Activated CD4-positive, alpha-beta T cell treated with anti-CD3 and anti-CD28 coated beads, Interleukin-2, amount 50 U/mL, for 24 hours (primary cell): ENCODE measurements around the gene HGFAC.
"Not testable (repeated sequence)": the region's sequence is repeated elsewhere in the genome, so short reads cannot be mapped to it uniquely, and the experiment has no call there.

Experiments used
- DNase-seq, 2 donors: peaks; one replicate each; pipeline ENCODE4 v3.0.0-alpha.2; 2020; ENCODE audit warnings: low read depth in 1 of 2, low spot score in 1 of 2

HGFAC gene

DNA sequence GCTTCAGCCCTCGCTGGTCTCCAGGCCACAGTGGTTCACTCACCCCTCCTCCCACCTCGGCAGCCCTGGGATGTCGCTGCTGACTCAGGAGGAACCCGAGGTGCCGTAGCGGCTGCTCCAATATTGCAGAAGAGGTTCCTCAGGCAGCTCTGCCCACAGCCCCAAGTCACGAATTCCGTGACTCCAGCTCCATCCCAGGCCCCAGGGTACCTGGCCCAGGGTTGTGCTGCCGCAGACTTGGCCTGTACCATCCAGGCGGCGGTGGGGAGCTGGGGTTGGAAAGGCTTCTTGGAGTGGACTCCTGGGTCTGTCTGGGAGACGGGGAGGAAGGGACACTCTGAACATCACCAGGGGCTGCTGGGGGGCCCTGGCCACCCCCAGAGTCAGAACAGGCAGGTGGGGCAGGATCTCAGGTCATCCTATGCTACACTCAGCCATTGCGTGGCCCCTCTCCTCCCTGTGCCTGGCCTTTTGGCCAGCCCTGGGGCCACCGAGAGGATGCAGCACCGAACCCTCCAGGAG lies 728 bp upstream of the HGFAC start:
- DNase-seq = no peak

DNA sequence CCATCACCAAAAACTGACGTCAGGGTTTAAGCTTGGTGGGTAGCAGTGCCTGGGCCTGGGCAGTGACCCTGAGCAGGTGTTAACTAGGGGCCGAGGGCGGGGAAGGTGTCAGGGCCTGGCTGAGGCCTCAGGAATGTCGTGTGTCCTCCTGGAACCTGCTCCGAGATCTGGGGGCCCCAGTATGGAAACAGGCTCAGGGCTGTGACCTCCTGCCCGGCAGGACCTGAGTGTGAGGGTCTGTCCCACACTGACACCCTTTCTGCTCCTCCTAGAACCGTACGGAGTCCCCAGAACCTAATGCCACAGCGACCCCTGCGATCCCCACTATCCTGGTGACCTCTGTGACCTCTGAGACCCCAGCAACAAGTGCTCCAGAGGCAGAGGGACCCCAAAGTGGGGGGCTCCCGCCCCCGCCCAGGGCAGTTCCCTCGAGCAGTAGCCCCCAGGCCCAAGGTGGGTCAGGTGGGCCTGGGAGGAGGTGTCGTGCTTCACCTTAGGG lies 741 bp downstream of the HGFAC start:
- DNase-seq = no peak

DNA sequence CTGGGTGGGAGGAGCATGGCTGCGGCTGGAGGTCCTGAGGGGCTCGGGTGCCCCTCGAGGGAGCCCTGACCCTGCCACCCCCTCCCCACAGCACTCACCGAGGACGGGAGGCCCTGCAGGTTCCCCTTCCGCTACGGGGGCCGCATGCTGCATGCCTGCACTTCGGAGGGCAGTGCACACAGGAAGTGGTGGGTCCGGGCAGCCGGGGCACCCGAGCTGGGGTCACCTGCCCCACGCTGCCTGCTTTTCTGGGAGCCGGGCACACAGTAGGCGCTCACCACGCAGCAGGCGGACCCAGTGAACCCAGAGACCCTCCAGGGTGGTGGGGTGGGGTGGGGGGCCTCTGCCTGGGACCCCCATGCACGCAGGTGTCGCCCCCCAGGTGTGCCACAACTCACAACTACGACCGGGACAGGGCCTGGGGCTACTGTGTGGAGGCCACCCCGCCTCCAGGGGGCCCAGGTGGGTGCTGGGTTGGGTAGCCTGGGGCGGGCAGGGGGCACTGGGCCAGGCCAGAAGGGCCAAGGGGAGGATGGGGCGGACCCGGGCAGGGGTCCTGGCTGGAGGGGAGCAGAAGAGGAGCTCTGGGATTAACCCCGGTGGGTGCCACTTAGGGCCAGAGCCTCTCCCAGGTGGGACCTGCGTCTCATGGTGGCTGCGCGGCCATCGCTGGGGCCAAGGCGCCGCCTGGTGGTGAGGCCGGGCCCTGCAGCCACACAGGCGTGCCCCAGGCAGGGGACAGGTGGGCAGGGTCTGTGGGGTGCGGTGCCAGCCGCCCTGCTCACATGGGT lies 1.4 kb downstream of the HGFAC start:
- DNase-seq = peak; percentile 49 to 50

DNA sequence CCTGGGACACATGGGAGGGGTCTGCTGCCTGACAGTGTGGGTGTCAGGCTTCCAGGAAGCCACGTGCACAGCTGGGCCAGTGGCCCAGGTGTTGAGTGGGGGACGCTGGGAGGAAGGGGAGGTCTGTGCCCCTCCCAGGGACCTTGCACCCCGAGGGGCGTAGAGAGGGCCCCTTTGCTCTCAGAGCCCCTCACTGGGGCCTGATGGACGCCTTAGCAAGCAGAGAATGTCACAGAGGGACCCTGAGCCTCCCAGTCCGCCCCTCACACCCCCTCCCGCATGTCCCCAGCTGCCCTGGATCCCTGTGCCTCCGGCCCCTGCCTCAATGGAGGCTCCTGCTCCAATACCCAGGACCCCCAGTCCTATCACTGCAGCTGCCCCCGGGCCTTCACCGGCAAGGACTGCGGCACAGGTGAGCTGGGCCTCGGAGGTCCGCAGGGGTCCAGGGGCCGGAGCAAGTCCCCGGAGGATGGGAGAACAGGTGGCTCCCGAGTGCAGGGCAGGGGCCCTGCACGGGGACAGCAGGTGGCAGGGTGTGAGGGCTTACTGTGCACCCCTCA lies 2.1 kb downstream of the HGFAC start:
- DNase-seq = no peak

DNA sequence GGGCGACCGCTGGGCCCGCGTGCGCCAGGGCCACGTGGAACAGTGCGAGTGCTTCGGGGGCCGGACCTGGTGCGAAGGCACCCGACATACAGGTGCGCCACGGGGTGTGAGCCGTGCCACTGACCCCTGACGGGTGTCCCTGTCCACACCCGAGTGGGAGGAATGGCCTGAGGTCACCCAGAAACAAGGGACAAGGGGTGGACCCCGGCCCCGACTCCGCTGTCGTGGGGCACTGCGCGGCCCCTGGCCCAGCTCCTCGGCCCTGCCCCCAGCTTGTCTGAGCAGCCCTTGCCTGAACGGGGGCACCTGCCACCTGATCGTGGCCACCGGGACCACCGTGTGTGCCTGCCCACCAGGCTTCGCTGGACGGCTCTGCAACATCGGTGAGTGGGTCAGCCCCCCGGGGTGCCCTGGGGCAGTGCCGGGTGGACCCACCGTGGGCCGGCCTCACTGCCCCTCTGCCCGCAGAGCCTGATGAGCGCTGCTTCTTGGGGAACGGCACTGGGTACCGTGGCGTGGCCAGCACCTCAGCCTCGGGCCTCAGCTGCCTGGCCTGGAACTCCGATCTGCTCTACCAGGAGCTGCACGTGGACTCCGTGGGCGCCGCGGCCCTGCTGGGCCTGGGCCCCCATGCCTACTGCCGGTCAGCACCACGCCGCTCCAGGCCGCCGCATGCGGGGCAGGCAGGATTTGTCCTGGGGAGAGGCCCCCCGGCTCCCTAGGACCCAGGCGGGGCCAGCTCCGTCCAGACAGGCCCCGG lies 2.8 kb downstream of the HGFAC start:
- DNase-seq = no peak

DNA sequence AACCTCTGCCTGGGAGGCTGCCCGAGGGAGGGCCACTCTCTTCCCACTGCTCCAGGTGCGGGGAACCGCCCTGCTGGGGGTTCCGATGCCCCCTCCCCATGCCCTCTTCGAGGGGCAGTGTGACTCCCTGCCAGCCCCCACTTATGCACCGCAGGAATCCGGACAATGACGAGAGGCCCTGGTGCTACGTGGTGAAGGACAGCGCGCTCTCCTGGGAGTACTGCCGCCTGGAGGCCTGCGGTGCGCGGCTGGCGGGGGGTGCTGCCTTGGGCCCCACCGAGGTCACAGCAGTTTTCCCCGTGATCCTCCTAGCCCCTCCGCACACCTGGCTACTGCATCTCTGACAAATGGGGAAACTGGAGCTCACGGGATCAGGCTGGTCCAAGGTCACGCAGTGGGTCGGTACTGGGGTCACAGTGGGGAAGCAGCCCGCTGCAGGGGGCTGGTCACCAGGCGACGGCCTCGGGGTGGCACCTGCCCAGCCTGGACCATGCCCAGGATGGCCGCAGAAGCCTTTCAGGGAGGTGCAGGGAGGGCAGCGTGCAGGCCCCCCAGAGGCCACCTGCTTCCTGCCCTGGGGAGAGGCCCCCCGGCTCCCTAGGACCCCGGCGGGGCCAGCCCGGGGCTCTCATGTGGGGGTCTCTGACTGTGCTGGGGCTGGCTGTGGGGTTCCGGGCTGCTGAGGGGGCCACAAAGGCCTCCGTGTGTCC lies 3.5 kb downstream of the HGFAC start:
- DNase-seq = no peak

DNA sequence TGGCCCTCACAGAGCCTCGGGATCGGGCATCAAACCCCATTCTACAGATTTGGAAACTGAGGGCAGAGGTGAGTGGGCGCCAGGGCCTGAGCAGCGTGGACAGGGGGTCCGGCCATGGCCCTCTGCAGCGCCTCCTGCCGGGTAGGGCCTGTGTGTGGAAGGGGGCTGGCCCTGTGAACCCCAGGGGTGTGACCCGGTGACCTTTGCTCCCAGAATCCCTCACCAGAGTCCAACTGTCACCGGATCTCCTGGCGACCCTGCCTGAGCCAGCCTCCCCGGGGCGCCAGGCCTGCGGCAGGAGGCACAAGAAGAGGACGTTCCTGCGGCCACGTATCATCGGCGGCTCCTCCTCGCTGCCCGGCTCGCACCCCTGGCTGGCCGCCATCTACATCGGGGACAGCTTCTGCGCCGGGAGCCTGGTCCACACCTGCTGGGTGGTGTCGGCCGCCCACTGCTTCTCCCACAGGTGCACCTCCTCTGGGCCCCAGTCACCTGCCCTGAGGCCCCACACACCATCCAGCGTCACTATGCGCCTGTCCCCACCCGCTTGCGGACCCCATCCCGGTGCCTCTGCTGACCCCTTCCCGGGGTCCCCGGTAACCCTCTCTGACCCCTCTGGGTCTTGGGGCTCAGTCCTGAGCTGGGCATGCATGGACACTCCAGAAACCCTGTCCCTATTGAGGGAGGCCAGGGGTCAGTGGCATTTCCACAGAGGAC lies 4.2 kb downstream of the HGFAC start:
- no peak for DNase-seq

DNA sequence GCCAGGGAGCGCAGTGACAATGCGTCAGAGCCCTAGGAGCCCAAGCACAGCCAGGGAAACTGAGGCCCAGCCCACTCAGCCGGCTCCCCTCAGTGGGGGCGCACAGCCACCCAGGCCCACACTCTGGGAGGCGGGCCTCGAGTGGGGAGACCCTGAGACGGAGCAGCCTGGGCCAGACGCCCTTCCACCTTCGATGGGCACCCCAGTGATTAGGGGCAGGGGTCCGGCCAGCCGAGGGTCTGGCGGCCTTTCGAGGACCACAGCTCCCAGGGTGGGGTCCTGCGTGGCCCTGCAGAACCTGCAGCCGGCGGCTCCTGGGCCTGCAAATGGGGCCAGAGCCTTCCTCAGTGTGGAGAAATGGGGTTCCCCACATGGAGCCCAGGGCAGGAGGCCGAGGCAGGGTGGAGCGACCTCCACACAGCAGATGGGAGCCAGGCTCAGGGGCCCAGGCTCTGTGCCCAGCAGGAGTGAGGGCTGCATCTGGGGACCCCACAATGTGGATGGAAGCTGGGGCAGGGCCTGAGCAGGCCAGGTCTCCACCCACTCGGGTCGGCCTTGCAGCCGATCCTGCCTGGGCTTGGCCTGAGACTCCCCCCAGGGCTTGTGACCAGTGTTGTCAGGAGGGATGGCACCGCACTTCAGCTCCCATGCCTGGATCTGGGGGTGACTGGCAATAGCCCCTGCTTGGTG lies 5.0 kb downstream of the HGFAC start:
- DNase-seq = no peak

DNA sequence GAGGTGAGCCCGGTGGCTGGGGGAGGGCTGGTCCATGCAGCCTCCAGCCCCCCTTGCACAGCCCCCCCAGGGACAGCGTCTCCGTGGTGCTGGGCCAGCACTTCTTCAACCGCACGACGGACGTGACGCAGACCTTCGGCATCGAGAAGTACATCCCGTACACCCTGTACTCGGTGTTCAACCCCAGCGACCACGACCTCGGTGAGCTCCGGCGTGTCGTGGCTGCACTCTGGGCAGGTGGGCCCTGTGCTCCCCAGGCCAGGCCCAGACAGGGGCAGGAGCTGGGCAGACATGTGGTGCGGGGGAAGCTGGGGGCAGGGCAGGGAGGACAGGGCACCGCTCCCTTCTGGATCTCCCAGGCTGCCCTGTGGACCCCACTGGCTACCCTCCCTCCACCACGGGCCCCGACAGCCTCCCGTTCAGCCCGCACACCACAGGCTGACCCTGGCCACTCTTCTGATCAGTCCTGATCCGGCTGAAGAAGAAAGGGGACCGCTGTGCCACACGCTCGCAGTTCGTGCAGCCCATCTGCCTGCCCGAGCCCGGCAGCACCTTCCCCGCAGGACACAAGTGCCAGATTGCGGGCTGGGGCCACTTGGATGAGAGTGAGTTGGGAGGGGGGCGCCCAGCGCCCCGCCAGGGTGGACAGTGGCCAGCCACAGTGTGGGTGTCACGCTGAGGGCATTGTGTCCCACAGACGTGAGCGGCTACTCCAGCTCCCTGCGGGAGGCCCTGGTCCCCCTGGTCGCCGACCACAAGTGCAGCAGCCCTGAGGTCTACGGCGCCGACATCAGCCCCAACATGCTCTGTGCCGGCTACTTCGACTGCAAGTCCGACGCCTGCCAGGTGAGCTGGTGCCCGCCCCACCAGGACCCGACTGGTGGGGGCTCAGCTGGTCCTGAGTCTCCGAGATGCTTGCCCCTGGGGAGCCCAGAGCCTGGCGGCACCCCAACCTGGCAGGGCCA lies 5.9 kb downstream of the HGFAC start:
- no peak for DNase-seq

DNA sequence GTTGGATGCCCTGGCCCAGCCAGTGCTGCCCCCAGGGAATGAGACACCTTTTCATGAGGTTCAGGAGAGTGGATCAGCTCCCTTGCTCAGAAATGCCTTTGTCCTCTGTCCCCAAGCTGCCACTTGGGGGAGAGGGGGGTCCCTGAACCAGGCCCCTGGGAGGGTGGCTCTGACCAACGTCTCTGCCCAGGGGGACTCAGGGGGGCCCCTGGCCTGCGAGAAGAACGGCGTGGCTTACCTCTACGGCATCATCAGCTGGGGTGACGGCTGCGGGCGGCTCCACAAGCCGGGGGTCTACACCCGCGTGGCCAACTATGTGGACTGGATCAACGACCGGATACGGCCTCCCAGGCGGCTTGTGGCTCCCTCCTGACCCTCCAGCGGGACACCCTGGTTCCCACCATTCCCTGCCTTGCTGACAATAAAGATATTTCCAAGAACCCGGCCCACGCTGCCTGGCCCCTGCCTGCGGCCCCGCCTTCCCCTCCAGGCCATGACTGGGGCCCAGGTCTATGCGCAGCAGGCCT lies 7.3 kb downstream of the HGFAC start:
- DNase-seq = no peak

DNA sequence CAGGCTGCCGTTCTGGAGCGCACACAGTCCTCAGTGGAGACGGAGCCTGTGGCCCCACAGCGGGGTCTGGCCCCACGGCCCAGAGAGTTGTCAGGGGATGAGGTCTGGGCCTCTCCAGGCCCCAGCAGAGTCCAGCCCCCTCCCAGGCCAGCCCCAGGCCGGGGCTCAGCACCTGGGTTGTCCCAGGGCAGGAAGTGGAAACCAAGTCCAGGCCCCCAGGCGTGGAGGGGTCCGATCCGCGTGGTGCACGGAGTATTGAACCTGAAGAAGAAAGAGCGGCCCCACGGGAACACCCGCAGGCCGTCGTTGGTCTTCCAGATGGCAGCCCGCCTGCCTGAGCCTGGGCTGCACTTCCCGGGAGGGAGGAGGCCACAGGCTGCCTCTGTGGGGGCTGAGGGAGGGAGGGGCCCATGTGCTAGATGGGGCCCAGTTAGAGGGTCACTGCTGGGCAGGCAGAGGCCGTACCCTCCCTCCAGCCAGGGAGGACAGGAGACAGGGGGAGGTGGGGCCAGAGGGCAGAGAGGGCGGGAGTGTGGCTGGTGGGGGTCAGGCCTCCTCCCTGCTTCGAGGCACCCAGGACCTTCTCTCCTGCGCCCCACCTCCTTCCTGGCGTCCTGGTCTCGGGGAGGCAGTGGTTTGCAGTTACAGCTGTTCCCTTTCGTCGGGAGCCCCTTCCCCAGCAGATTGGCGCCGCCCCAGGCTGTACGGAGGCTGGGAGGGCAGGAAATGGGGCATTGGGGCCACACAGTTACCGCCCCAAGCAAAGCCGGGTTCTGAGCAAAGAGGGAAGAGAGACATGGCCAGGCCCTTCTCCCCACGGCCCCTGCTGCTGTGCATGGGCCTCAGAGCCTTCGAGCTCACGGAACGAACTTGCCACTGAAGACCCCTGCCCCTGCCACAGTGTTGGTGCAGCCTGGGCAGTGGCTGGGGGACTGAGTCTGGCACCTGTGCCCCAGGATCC lies 8.1 kb downstream of the HGFAC start:
- no peak for DNase-seq

DNA sequence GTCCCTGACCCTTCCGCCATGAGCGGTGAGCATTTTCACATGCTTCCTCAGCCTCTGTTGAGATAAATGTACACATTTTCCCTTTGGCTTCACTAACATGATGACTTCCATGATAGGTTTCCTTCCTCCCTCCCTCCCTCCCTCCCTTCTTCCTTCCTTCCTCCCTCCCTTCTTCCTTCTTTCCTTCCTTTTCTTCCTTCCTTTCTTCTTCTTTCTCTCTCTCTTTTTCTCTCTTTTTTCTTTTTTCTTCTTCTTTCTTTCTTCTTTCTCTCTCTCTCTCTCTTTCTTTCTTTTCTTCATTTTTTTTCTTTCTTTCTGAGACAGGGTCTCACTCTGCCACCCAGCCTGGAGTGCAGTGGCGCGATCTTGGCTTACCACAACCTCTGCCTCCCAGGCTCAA lies 8.9 kb downstream of the HGFAC start:
- no peak for DNase-seq

DNA sequence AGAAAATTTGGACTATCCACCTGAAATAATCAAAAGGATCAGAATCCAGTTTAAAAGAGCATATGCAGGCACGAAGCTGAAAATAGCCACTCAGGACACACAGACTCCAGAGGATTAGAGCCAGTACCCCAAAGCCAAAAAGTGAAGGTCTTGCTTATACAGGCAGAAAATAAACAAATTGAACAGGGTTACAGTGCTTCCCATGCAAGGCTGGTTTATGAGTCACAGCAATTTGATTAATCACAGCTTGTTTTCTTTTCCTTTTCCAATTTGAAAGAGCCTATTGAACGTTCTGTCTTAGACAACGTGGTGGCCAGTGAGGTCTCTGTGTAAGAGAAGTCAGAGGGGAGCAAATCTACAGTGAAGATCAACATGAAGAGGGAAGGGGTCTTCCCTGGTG lies 10.2 kb downstream of the HGFAC start:
- DNase-seq = no peak

DNA sequence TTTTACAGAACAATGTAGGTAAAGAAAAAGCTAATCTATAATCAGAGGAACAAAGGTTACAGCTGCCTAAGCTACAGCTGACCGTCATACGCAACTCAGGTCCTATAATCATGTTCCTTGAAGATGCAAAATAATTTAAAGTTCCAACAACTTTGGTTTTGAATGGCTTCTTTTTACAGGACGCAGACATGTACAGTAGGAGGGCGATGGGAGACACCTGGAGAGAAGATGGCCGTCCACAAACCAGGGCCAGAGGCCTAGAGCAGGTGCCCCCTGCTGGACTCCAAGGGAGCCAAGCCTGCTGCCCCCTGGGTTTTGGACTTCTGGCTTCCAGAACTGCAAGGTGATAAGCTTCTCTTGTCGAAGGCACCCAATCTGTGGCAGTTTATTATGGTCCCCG lies 10.6 kb downstream of the HGFAC start:
- no peak for DNase-seq

DNA sequence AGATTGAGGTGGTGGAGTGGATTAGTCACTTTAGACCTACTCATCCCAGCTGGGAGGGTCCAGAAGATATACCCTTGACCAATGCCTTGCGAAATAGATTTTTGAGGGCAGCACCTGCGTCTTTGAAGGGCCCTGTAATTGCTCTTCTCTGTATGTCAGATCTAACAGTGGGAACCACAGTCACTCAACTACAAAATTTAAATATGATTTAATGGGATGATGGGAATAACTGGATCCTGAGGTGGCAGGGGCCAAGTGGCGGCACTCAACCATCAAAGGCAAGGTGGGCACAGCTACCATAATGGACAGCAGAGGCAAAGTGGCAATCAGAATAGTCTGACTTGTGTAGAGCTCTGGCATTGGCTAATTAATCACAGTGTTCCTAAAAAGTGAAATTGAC lies 13.8 kb downstream of the HGFAC start:
- not testable (repeated sequence) for DNase-seq

DNA sequence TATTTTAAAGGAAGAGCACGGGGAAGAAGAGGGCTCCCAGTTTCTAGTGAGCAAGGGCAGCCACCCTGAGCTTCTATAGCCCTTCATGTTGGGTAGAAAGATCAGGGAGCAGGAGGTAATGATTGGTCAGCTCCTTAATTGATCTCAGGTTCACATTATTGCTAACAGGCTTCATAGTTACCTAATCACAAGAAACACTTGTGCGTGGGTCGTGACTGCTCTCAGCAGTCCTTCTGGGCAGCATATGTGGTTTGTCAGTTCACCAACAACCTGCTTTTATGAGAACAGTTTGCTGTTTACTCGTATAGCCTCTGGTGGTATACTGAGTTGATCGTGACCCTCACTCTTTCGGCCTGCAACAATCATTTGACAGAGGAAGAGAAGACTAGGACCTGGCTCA lies 16.6 kb downstream of the HGFAC start:
- no peak for DNase-seq

DNA sequence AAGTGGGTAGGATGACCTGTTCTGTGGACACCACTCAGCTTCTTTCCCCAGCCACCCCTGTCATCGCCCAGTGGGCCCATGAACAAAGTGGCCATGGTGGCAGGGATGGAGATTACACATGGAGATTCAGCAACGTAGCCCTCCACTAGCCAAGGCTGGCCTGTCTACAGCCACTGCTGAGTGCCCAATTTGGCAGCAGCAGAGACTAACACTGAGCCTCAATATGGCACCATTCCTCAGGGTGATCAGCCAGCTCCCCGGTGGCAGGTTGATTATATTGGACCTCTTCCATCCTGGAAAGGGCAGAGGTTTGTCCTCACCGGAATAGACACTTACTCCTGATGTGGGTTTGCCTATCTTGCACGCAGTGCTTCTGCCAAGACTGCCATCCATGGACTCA lies 17.4 kb downstream of the HGFAC start:
- DNase-seq = not testable (repeated sequence)

DNA sequence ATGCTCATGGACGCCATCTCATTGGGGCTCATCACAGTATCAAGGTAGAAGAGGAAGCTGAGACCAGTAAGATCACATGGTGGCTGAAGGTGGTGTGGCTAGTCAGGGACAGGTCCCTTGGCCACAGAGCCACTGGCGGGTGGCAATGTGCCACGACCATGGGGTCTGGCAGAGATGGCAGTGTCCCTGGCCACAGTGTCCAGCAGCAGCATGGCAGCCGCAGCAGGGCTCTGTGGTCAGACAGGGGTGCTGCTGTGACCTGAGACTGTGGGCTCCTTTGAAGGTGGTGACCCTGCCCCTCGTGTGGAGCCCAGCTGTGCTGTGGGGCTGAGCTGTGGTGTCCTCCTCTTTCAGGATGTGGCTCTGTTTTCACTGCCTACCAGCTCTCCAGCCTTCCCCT lies 19.2 kb downstream of the HGFAC start:
- DNase-seq = no peak
